BJ (cell line): Measurements from ENCODE around the gene NME4. TPM values are rescaled to one million over a fixed set of nuclear protein-coding genes. Genes with fewer than 3 reads are reported as not detected.

Experiments used
- CTCF ChIA-PET: fragments of 350-600 bp; formaldehyde crosslinking; extraction: SDS; loops from one replicate; lab custom pipeline; 2021; ENCODE audit warnings: antibody characterized with exemption, inconsistent platforms; lab: Yijun Ruan, JAX
- POLR2A ChIA-PET: fragments of 300-600 bp; sonication (Branson Sonifier 250); formaldehyde crosslinking; extraction: SDS; loops from one replicate; lab custom pipeline; 2021; ENCODE audit warnings: antibody characterized with exemption; lab: Charles Lee
- DNase-seq: peaks from one replicate; pipeline ENCODE4 v3.0.0-alpha.2; 2011; ENCODE audit warnings: low read depth
- H3K27me3 ChIP-seq: 2 replicates; pipeline ENCODE4 v1.6.0; 2011; ENCODE audit warnings: low read length; ENCODE audit not compliant: control insufficient read depth, insufficient read depth
- H3K36me3 ChIP-seq: 2 replicates; pipeline ENCODE4 v1.5.1; 2011; ENCODE audit warnings: low read length; ENCODE audit not compliant: control insufficient read depth, insufficient read depth
- H3K4me3 ChIP-seq: 2 replicates; pipeline ENCODE4 v1.5.1; 2011; ENCODE audit warnings: low read depth, mild to moderate bottlenecking, control low read depth, low read length
- polyA plus RNA-seq: library from polyadenylated mRNA; depleted of rRNA; stranded (reverse); fragments of >200 nt; gene quantifications from 2 replicates; pipeline ENCODE4 v1.2.3, GENCODE V29; 2011
- TF ChIP-seq, protein P1 (sequence below): IDR thresholded peaks from 2 replicates; pipeline ENCODE4 v1.5.1; 2011; ENCODE audit warnings: low read depth, mild to moderate bottlenecking, control low read depth, inconsistent platforms, low read length, moderate library complexity; ENCODE audit not compliant: insufficient read depth

The NME4 gene
- polyA plus RNA-seq, 1 experiment = 290 TPM

DNA sequence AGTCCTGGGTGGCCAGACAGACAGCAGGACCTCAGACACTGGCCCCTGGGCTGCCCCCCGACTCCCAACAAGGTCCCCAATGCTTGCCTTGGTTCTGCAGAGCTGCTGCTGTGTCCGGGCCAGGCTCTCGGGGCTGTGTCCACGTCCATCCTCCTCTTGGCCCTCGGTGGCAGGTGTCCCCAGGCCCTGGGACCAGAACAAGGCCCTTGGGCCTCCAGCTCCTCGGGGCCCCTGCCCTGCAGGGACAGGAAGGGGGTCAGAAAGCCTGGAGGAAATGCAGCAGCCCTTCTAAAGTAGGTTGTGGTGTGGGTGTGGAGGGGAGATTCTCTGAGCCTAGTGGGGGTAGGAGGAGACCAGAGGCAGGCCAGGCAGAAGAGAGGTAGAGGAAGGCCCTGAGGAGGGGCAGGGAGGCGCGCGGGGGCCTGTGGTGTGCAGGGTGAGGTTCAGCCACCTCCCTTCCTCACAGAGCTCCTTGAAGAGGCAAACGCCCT, 42.0 kb upstream of the NME4 start:
- Histone ChIP-seq H3K27me3 (no peaks in the 10 kb centered on the region), H3K36me3 (peaks cover 1% of the 10 kb centered on the region; the same call in 1 of the 2 replicates), H3K4me3 (no peak overlapping the region)
- DNase-seq = no peak
- POLR2A ChIA-PET = no interaction called here
- TF ChIP-seq, protein P1, sequence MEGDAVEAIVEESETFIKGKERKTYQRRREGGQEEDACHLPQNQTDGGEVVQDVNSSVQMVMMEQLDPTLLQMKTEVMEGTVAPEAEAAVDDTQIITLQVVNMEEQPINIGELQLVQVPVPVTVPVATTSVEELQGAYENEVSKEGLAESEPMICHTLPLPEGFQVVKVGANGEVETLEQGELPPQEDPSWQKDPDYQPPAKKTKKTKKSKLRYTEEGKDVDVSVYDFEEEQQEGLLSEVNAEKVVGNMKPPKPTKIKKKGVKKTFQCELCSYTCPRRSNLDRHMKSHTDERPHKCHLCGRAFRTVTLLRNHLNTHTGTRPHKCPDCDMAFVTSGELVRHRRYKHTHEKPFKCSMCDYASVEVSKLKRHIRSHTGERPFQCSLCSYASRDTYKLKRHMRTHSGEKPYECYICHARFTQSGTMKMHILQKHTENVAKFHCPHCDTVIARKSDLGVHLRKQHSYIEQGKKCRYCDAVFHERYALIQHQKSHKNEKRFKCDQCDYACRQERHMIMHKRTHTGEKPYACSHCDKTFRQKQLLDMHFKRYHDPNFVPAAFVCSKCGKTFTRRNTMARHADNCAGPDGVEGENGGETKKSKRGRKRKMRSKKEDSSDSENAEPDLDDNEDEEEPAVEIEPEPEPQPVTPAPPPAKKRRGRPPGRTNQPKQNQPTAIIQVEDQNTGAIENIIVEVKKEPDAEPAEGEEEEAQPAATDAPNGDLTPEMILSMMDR = no peak
- CTCF ChIA-PET = no interaction called here

- DNase-seq = no peak
- ChIA-PET POLR2A (no interaction called here), CTCF (interaction anchor here (0.8 kb wide), 1 partner anchor 8 kb away, joined by 3 read pairs; no protein-coding TSS in a partner anchor)
- Histone ChIP-seq H3K4me3 (no peak overlapping the region), H3K27me3 (no peaks in the 10 kb centered on the region), H3K36me3 (no peaks in the 10 kb centered on the region)
- TF ChIP-seq, protein P1 = no peak
Measured at GRCh38 chr16:356741-357140, 40.3 kb upstream of the NME4 start.

DNA sequence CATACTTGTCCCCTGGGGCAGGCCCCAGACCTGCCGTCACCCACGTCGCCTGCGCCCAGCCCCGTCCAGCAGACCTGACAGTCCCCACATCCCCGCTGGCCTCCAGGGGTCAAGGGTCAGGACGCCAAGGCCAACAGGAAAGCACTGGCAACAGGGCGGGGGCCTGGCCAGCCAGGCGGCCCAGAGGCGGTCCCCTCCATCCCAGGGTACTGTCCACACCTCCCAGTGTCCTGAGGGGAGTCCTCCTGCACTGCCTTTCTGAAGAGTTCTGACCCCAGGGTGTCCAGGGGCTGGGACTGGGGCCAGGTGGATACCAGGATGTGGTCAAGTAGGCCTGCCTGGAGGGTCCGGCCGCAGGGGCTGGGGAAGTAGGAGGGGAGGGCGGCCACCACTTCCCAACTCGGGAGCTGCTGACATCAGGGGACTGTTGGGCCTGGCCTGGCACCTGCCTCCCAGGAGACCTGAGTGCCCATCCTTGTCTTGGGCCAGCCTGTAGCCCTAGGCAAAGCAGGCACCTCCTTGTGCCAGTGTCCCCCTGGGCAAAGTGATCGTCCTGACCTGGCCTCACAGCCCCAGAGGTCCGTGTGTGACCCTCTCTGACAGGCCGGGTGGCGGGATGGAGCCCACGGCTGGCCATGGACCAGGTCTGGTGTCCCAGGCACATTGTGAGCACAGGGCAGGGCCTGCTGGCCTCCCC, 37.8 kb upstream of the NME4 start:
- Histone ChIP-seq H3K4me3 (no peak overlapping the region), H3K27me3 (no peaks in the 10 kb centered on the region), H3K36me3 (no peaks in the 10 kb centered on the region)
- ChIA-PET POLR2A (no interaction called here), CTCF (no interaction called here)
- TF ChIP-seq, protein P1 = no peak
- no peak for DNase-seq

GRCh38 chr16:359871-360697, 36.9 kb upstream of the NME4 start:
- POLR2A ChIA-PET = no interaction called here
- DNase-seq = no peak
- Histone ChIP-seq H3K27me3 (no peaks in the 10 kb centered on the region), H3K36me3 (no peaks in the 10 kb centered on the region), H3K4me3 (no peak overlapping the region)
- CTCF ChIA-PET = interaction anchor here (1.0 kb wide), 1 partner anchor 253 kb away, joined by 4 read pairs; no protein-coding TSS in a partner anchor
- TF ChIP-seq, protein P1 = no peak

DNA sequence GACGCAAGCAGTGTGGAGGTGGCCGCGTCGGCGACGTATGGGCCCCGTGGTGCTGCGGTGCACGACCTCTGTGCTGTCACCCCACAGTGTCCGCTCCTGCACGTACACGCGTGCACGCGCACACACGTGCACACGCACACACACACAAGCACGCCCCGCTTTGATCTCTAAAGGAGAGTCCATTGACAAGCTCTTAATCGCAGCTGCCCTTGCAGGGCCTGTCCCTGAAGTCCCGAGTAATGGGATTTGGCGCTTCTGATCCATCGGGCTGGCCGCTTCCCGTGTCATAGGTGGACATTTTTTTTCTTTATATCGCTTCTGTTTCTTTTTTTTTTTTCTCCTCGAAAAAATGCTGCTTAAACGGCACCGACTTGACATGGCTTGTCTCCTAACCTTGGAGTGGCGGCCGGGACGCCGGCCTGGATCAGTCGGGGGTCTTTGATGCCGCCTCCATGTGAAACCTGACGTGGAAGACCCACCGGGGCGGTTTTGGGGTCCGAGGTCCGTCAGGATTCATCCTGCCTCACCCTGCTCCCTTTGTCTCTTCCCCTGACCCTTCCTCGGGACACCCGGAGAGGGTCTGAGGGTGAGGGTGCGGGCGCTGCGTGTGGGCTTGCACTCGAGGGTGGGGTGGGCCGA, 36.2 kb upstream of the NME4 start:
- POLR2A ChIA-PET = no interaction called here
- H3K27me3 ChIP-seq = no peaks in the 10 kb centered on the region
- H3K36me3 ChIP-seq = no peaks in the 10 kb centered on the region
- CTCF ChIA-PET = interaction anchor here (0.9 to 2.7 kb wide), 11 partner anchors 14 to 295 kb away, joined by 3 to 67 read pairs (median 6); partner anchors contain the start of gene RHBDF1
- no peak for DNase-seq
- TF ChIP-seq, protein P1 = no peak
- H3K4me3 ChIP-seq = no peak overlapping the region
